Activated naive CD8-positive, alpha-beta T cell treated with anti-CD3 and anti-CD28 coated beads, Interleukin-2, amount 50 U/mL, for 16 hours (primary cell): Measurements from ENCODE around the gene LTBP4.

Experiments
- DNase-seq: peaks from one replicate; pipeline ENCODE4 v3.0.0-alpha.2; 2020; ENCODE audit warnings: low read depth, low spot score

Gene LTBP4

DNA sequence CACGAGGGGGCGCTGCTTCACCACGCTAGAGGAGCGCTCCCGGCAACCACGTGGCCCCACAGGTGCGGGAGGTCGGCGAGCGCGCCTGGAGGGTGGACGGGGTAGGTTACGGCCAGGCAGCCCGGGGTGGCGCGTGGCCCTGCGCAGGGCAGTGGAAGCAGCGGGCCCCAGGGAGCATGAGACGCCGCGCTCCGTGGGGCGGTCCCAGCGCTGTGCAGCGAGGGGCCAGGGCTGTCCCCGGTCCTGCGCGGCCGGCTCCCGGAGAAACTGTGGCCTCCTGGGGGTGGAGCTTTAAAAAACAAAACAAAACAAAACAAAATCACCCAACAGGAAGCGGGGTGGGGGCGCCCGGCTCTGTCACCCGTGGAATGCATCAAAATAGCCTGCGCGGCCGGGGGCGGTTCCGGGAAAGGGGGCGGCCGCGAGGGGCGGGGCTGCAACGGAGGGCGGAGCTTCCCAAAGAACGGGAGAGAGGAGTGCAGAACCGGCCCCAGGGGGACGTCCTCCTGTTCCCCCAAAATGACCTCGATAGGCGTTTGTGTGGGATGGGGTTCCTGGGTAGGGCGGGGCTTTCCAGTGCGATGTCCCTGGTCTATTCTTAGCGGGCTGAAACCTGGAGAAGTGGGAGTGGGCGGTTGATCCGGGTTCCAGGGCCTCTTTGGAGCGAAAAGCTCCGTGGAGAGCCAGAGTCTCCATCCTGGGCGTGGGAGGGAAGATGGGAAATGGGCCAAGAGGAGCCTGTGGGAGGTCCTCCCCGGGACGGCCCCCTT is 61.9 kb downstream of the LTBP4 start:
- peak; percentile 88 for DNase-seq

- DNase-seq = no peak
Measured at GRCh38 chr19:40663695-40664692, 62.8 kb downstream of the LTBP4 start.

DNA sequence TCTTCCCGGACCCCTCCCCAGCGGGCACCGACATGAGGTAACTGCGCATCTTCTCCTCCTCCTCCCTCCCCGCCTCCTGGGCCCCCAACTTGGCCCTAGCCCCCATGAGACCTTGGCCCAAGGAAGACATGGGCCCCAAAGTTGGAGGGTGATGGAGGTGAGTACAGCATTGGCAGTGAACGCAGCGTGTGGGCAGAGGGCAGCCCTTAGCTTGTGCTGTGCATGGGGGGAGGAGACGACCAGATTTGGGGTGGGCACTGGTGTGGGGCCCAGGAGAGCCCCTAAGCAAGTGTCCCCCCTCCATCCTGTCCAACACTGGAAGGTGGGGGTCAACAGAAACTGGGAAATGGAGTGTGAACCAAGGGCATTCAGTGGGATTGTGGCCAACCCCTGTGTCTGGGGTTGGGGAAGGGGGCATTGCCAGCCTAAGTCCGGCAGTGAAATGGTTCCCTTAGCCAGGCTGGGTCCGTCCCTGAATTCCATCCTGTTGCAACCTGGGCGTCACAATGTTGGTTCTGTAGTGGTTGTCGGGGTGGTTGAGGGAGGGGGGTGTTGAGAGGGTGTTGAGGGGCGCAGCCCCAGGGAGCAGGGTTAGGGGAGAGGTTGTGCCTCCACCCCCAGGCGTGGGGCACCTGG is 65.8 kb downstream of the LTBP4 start:
- DNase-seq = no peak

DNA sequence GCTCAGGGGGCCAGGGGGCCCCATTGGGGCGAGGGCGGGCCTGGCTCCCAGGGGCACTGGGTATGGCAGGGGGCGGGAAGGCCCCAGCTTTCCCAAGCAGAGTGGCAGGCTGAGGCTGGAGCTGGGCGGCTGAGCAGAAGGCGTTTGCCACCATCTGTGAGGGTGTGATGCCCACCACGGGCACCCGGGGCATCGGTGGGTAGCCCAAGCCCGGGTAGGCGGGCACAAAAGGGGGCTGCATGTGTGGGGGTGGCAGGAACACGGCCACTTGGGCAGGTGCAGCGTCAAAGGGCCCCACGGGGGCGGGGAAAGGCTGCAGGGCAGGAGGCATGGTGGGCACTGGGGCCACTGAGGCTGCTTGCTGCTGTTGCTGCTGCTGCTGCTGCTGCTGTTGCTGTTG is 66.4 kb downstream of the LTBP4 start:
- DNase-seq = no peak

- DNase-seq = no peak
Measured at GRCh38 chr19:40668991-40669614, 67.9 kb downstream of the LTBP4 start.

DNA sequence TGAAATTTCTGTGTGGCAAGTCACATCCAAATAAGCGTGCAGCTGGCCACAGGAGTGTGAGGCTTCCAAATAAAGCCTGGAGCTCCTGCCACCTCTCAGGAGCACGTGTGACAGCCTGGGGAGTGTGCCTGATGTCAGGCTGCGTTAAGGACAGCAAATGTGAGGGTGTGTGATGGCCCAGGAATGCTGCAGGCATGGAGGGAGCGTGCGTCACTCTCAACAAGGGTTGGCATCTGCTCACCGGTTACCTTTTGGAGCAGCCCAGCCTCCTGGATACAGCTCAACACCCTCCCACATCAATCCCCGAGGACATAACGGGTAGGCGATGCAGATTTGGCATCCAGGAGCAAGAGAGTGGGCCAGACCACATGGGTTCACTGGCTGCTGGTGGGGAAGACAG is 70.2 kb downstream of the LTBP4 start:
- no peak for DNase-seq

GRCh38 chr19:40672038-40672437 is 70.9 kb downstream of the LTBP4 start:
- DNase-seq = no peak

- DNase-seq = no peak
Measured at GRCh38 chr19:40672573-40673299, 71.6 kb downstream of the LTBP4 start.

- DNase-seq = no peak
Measured at GRCh38 chr19:40673397-40673796, 72.2 kb downstream of the LTBP4 start.

DNA sequence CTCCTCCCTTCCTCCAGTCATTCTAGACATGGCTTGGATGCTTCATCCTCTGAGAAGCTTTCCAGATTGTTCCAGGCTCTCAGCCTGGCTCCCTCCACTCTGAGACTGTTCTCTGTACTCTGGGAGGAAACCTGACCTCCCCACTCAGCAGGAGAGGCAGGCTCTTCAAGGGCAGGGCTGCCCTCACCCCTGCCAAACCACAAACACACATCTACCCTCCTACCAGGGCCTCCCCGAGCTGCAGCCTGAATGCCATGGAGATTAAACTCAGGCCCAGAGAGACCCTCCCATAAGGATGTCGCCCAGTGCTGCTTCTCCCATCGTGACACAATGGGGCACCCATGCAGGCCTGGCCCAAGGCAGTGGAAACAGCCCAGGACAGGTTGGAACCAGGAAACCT is 73.1 kb downstream of the LTBP4 start:
- DNase-seq = no peak

DNA sequence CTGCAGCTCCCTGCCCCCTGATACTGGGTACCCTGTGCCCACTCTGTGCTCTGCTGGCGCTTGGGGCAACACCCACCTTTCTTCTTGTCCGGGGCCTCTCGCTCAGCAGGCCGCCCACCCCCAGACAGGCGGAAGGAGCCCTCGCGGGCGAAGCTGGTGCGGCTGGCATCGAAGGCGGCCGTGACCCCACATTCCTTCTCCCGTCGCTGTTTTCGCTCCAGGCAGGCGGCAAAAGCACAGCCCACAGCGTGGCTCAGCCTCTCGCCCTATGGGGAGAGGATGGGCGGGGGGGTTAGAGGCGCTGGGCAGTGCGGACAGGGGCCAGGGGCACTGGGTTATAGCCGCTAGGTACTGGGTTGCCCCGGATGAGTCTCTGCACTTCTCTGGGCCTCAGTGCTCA is 76.0 kb downstream of the LTBP4 start:
- no peak for DNase-seq
